ENCODE measurements around the gene GRIK4.
"Not testable (repeated sequence)": the region's sequence is repeated elsewhere in the genome, so short reads cannot be mapped to it uniquely, and the experiment has no call there.

GRIK4 gene

DNA sequence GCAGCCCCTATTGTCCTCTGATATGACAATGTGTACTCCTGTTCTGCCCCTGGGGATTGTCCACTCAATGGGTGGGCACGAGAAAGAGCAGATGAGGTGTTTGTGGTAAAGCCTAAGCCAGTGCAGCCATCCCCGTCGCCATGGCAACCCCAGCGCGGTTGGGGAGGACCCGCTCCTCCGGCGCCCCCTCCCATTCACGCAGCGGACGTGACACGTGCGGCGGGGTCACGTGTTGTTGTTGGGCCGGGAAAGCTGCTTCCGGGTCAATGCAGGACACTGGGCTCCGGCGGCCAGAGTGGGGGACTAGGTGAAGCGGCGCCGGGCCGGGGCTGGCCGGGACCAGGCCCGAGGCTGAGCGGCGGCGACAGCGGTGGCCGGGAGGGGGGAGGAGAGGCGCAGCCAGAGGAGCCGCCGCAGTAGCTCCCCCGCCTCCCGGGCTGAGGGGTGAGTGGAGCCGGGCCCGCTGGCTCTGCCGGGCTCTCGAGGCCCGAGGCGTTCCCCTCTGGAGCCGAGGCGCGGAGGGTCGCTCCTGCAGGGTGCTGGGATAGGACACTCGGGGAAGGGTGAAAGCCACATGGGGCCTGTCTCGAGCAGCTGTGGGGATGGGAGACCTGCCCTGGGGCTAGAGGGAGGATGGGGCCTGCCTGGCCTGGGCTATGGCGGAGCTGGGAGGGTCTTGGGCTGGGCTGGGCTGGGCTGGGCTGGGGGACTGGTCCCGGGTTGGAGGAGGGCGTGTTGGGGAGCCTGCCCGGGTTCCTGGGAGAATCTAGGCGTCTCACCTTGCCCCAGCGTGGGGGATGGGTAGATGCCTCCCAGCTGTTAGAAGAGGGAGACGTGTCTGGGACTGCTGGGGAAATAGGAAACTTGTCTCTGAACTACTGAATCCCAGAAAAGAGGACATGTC is 512.6 kb downstream of the GRIK4 start, which contains the start of gene TBCEL:
Gene TBCEL (plus strand): TSS at position 255 of the 904 bp plus-strand sequence. CDS start 21,589 bp downstream, outside the sequence.
- peak; percentile 68 for DNase-seq
- in situ Hi-C loops (cut with HindIII; ENCODE audit: low pct_ligation_motif_present, low pct_unique_long_range_greater_than_20kb, low sequenced_read_pairs): no loop called here

DNA sequence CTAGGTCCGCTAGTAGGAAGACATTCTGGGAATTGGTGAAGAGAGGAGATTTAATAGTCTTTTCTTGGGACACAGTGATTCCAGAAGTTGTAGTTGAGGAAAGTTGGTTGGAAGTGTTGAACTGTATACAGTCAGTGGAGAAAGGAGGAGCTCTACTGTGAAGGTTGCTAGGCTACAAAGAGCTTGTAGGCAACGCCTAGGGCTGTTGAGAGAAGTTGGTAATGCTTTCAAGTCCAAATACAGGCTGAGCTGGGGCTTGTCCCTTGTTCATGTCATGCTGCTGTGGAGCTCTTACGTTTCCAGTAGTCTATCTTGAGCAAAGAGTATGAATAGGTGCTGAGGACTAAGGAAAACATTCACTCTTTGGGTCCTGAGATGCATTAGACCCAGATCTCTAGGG is 513.4 kb downstream of the GRIK4 start:
- DNase-seq: peak; percentile 2
- in situ Hi-C loops (cut with HindIII; ENCODE audit: low pct_ligation_motif_present, low pct_unique_long_range_greater_than_20kb, low sequenced_read_pairs): no loop called here

DNA sequence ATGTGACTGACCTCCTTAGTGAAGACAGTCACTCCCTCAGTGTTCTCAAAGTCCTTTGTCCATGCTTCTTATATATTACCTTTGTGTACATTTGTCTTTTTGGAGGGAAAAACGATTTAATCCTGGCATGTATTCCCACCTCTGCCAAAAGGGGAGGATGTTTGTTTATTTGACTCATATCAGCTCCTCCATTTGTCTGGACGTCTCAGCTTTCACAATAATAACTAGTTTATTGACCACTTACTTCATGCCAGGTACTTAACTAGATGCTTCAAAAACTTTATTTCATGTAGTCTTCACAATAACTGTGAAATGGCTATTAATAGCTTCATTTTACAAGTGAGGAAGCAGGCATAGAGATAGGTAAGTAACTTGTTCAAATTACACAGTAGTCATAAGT is 517.6 kb downstream of the GRIK4 start:
- no peak for DNase-seq
- in situ Hi-C loops (cut with HindIII; ENCODE audit: low pct_ligation_motif_present, low pct_unique_long_range_greater_than_20kb, low sequenced_read_pairs): no loop called here

GRCh38 chr11:121029813-121030445 is 518.4 kb downstream of the GRIK4 start:
- DNase-seq: no peak
- in situ Hi-C loops (cut with HindIII; ENCODE audit: low pct_ligation_motif_present, low pct_unique_long_range_greater_than_20kb, low sequenced_read_pairs): no loop called here

- in situ Hi-C loops (cut with HindIII; ENCODE audit: low pct_ligation_motif_present, low pct_unique_long_range_greater_than_20kb, low sequenced_read_pairs): no loop called here
- DNase-seq: no peak
These were observed 519.6 kb downstream of the GRIK4 start for GRCh38 chr11:121031167-121031566.

DNA sequence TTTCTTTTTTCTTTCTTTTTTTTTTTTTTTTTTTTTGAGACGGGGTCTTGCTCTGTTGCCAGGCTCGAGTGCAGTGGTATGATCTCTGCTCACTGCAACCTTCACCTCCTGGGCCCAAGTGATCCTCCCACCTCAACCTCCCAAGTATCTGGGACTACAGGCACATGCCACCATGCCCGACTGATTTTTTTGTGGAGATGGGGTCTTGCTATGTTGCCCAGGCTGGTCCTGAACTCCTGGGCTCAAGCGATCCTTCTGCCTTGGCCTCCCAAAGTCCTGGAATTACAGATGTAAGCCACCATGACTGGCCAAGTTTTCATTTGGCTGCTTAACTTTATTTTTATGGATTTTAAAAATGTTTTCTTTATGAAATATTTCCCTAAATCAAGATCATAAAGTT is 520.1 kb downstream of the GRIK4 start:
- DNase-seq; in situ Hi-C loops (cut with HindIII; ENCODE audit: low pct_ligation_motif_present, low pct_unique_long_range_greater_than_20kb, low sequenced_read_pairs): not testable (repeated sequence)

GRCh38 chr11:121032546-121032945 is 521.0 kb downstream of the GRIK4 start:
- in situ Hi-C loops (cut with HindIII; ENCODE audit: low pct_ligation_motif_present, low pct_unique_long_range_greater_than_20kb, low sequenced_read_pairs): no loop called here
- DNase-seq: no peak

DNA sequence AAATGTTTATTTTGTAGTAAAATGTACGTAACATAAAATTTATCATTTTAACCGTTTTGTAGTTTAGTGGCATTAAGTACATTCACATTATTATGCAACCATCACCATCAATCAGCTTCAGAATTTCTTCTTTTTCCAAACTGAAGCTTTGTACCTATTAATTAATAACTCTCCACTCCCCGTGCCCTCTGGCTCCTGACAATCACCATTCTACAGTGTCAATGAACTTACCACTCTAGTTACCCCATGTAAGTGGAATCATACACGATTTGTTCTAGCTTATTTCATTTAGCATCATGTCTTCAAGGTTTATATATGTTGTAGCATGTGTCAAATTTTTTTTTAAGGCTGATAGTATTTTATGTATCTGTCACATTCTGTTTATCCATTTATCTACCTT is 522.1 kb downstream of the GRIK4 start:
- DNase-seq: no peak
- in situ Hi-C loops (cut with HindIII; ENCODE audit: low pct_ligation_motif_present, low pct_unique_long_range_greater_than_20kb, low sequenced_read_pairs): no loop called here

- in situ Hi-C loops (cut with HindIII; ENCODE audit: low pct_ligation_motif_present, low pct_unique_long_range_greater_than_20kb, low sequenced_read_pairs): no loop called here
- no peak for DNase-seq
These were observed 523.7 kb downstream of the GRIK4 start for GRCh38 chr11:121035169-121035755.

- DNase-seq: no peak
- in situ Hi-C loops (cut with HindIII; ENCODE audit: low pct_ligation_motif_present, low pct_unique_long_range_greater_than_20kb, low sequenced_read_pairs): no loop called here
These were observed 524.2 kb downstream of the GRIK4 start for GRCh38 chr11:121035780-121036179.

GRCh38 chr11:121037016-121037415 is 525.5 kb downstream of the GRIK4 start:
- no peak for DNase-seq
- in situ Hi-C loops (cut with HindIII; ENCODE audit: low pct_ligation_motif_present, low pct_unique_long_range_greater_than_20kb, low sequenced_read_pairs): no loop called here

Data from ACHN (cell line).